GM21786 (cell line): Measurements from ENCODE around the gene ARHGEF12.

Source experiments
- ATAC-seq: cut with Tn5 transposase; IDR thresholded peaks from one replicate; pipeline ENCODE4 v1.9.1; 2021; ENCODE audit not compliant: unreplicated experiment

The ARHGEF12 gene

GRCh38 chr11:120409655-120410054, 73.4 kb downstream of the ARHGEF12 start:
- no peak for ATAC-seq

GRCh38 chr11:120410622-120411380, 74.6 kb downstream of the ARHGEF12 start:
- no peak for ATAC-seq

GRCh38 chr11:120413480-120413879, 77.3 kb downstream of the ARHGEF12 start:
- no peak for ATAC-seq

GRCh38 chr11:120420572-120420971, 84.4 kb downstream of the ARHGEF12 start:
- ATAC-seq: no peak

GRCh38 chr11:120424185-120424969, 88.2 kb downstream of the ARHGEF12 start:
- no peak for ATAC-seq

GRCh38 chr11:120424970-120425332, 88.7 kb downstream of the ARHGEF12 start:
- ATAC-seq: no peak

GRCh38 chr11:120425527-120425926, 89.3 kb downstream of the ARHGEF12 start:
- ATAC-seq: no peak

- no peak for ATAC-seq
Observed at GRCh38 chr11:120430146-120430545, 93.9 kb downstream of the ARHGEF12 start.

- no peak for ATAC-seq
Observed at GRCh38 chr11:120431633-120432032, 95.4 kb downstream of the ARHGEF12 start.

- ATAC-seq: peak; percentile 75
Observed at GRCh38 chr11:120432056-120433018, 96.1 kb downstream of the ARHGEF12 start.

GRCh38 chr11:120441592-120441991, 105.4 kb downstream of the ARHGEF12 start:
- no peak for ATAC-seq

GRCh38 chr11:120442031-120442430, 105.8 kb downstream of the ARHGEF12 start:
- no peak for ATAC-seq

GRCh38 chr11:120446802-120447201, 110.6 kb downstream of the ARHGEF12 start:
- no peak for ATAC-seq

- ATAC-seq: no peak
Observed at GRCh38 chr11:120448240-120448639, 112.0 kb downstream of the ARHGEF12 start.

GRCh38 chr11:120455487-120455886, 119.3 kb downstream of the ARHGEF12 start:
- ATAC-seq: no peak

GRCh38 chr11:120457996-120458395, 121.8 kb downstream of the ARHGEF12 start:
- no peak for ATAC-seq

- no peak for ATAC-seq
Observed at GRCh38 chr11:120462825-120463224, 126.6 kb downstream of the ARHGEF12 start.

GRCh38 chr11:120465921-120466534, 129.8 kb downstream of the ARHGEF12 start:
- ATAC-seq: no peak

GRCh38 chr11:120467627-120468026, 131.4 kb downstream of the ARHGEF12 start:
- no peak for ATAC-seq

GRCh38 chr11:120471131-120471530, 134.9 kb downstream of the ARHGEF12 start:
- no peak for ATAC-seq

- ATAC-seq: no peak
Observed at GRCh38 chr11:120471994-120472393, 135.8 kb downstream of the ARHGEF12 start.
